ENCODE results near the gene ZBTB17. TPM values are rescaled to one million over a fixed set of nuclear protein-coding genes. Genes with fewer than 3 reads are reported as not detected.
"Not testable (repeated sequence)": the region's sequence is repeated elsewhere in the genome, so short reads cannot be mapped to it uniquely, and the experiment has no call there.

Gene ZBTB17
- total and polyA plus RNA-seq, 2 experiments from 2014 or later, result 21.9 to 26.6 TPM

DNA sequence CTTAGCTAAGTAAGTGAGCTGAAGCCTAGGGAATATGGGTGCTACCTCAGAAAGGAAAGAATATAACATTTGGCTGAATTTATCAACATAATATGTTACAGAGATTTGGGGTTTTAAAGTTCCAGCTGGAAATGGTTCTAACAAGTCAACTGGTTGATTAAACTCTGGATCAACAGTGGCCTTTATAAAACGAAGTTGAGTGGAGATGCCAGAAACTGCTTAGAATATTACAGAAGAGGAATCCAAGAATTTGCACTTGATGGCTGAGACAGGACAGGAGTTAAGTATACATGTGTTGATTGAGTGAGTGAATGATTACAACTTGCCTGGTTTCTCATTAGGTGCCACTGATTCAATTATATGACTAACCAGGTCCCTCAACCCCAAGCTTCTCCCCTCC lies 7.4 kb upstream of the ZBTB17 start:
- Histone ChIP-seq H3K27me3 (ENCODE audit: insufficient read depth) (no peaks in the 10 kb centered on the region), H3K4me3 (no peak overlapping the region), H3K27ac (ENCODE audit: low read depth) (no peak overlapping the region), H4K20me1 (replicated peaks; ENCODE audit: insufficient read depth) (no peaks in the 10 kb centered on the region), H3K36me3 (ENCODE audit: insufficient read depth) (no peaks in the 10 kb centered on the region), H2AFZ (no peak overlapping the region), H3K4me1 (ENCODE audit: insufficient read depth) (no peaks in the 10 kb centered on the region), H3K9me2 (ENCODE audit: insufficient read depth) (no peaks in the 10 kb centered on the region), H3K4me2 (no peak overlapping the region), H3F3A (replicated peaks; ENCODE audit: low read depth) (no peaks in the 10 kb centered on the region), H3K79me2 (replicated peaks; ENCODE audit: insufficient read depth) (no peaks in the 10 kb centered on the region)
- Mint-ChIP-seq H3K27me3 (ENCODE audit: insufficient read depth, low read depth, poor library complexity) (no peaks in the 10 kb centered on the region), H3K27ac (no peak overlapping the region), H3K4me1 (no peaks in the 10 kb centered on the region), H3K4me3 (no peak overlapping the region), H3K9me3 (peaks cover 9% of the 10 kb centered on the region), H3K36me3 (ENCODE audit: low read depth) (no peaks in the 10 kb centered on the region)
- ATAC-seq (no peak), DNase-seq (ENCODE audit: low spot score) (no peak)
- no peak for TF ChIP-seq ZNF331 (CRISPR knock-in tag; IDR thresholded peaks at IDR 0.05; ENCODE audit: low read depth)

- Histone ChIP-seq H3K4me2 (no peak overlapping the region), H3K4me3 (no peak overlapping the region), H3K27ac (ENCODE audit: low read depth) (no peak overlapping the region), H3K36me3 (ENCODE audit: insufficient read depth) (no peaks in the 10 kb centered on the region), H2AFZ (no peak overlapping the region), H4K20me1 (replicated peaks; ENCODE audit: insufficient read depth) (no peaks in the 10 kb centered on the region), H3K4me1 (ENCODE audit: insufficient read depth) (no peaks in the 10 kb centered on the region), H3K9me2 (ENCODE audit: insufficient read depth) (no peaks in the 10 kb centered on the region), H3K79me2 (replicated peaks; ENCODE audit: insufficient read depth) (no peaks in the 10 kb centered on the region), H3F3A (replicated peaks; ENCODE audit: low read depth) (no peaks in the 10 kb centered on the region), H3K27me3 (ENCODE audit: insufficient read depth) (no peaks in the 10 kb centered on the region)
- no peak for ATAC-seq
- Mint-ChIP-seq H3K36me3 (ENCODE audit: low read depth) (no peaks in the 10 kb centered on the region; the same call in 2 of the 3 replicates), H3K4me1 (peaks cover 2% of the 10 kb centered on the region; the same call in 2 of the 3 replicates), H3K27ac (no peak overlapping the region), H3K9me3 (peaks cover 9% of the 10 kb centered on the region), H3K4me3 (no peak overlapping the region), H3K27me3 (ENCODE audit: insufficient read depth, low read depth, poor library complexity) (peaks cover 2% of the 10 kb centered on the region)
- DNase-seq (ENCODE audit: low spot score), result no peak
- no peak for TF ChIP-seq EZH2phosphoT487 (IDR thresholded peaks at IDR 0.05; ENCODE audit: unreplicated experiment)
- TF ChIP-seq ZNF462 (CRISPR knock-in tag; IDR thresholded peaks at IDR 0.05), result no peak
- no peak for TF ChIP-seq NANOG (IDR thresholded peaks at IDR 0.05; ENCODE audit: borderline replicate concordance)
- no peak for TF ChIP-seq CREB1 (CRISPR knock-in tag; IDR thresholded peaks at IDR 0.05; ENCODE audit: low read depth)
These were observed 5.8 kb upstream of the ZBTB17 start for GRCh38 chr1:15981679-15982078.

- not testable (repeated sequence) for H3K27me3 ChIP-seq (ENCODE audit: insufficient read depth); ATAC-seq; DNase-seq (ENCODE audit: low spot score); H3K4me2 ChIP-seq; H3K4me3 Mint-ChIP-seq; H3K4me3 ChIP-seq; H3F3A ChIP-seq (replicated peaks; ENCODE audit: low read depth); H3K27me3 Mint-ChIP-seq (ENCODE audit: insufficient read depth, low read depth, poor library complexity); H3K27ac Mint-ChIP-seq; H2AFZ ChIP-seq; H3K9me2 ChIP-seq (ENCODE audit: insufficient read depth); H3K36me3 ChIP-seq (ENCODE audit: insufficient read depth); H3K36me3 Mint-ChIP-seq (ENCODE audit: low read depth); H4K20me1 ChIP-seq (replicated peaks; ENCODE audit: insufficient read depth); H3K4me1 ChIP-seq (ENCODE audit: insufficient read depth); H3K27ac ChIP-seq (ENCODE audit: low read depth)
- H3K9me3 Mint-ChIP-seq, result peaks cover 13% of the 10 kb centered on the region
- H3K4me1 Mint-ChIP-seq, result peaks cover 13% of the 10 kb centered on the region
- H3K79me2 ChIP-seq (replicated peaks; ENCODE audit: insufficient read depth), result peaks cover 23% of the 10 kb centered on the region
These were observed 2.0 kb upstream of the ZBTB17 start for GRCh38 chr1:15977947-15978346.

Measured in GM23338 (cell line).